ENCODE results near the gene SLC38A11.

Gene SLC38A11

GRCh38 chr2:164903204-164903603, 52.1 kb downstream of the SLC38A11 start:
- H3K36me3 ChIP-seq (replicated peaks): no peaks in the 10 kb centered on the region
- H3K4me3 ChIP-seq (ENCODE audit: low read depth, low read length): no peak overlapping the region
- H3K27ac ChIP-seq: no peak overlapping the region
- TF ChIP-seq CTCF (IDR thresholded peaks at IDR 0.05; ENCODE audit: low read depth, low read length, missing control alignments): no peak
- in situ Hi-C loops (cut with HindIII; ENCODE audit: low pct_ligation_motif_present, low sequenced_read_pairs): no loop called here
- H3K27me3 ChIP-seq (replicated peaks): no peaks in the 10 kb centered on the region
- DNase-seq: peak; percentile 72

GRCh38 chr2:164899121-164899520, 56.2 kb downstream of the SLC38A11 start:
- in situ Hi-C loops (cut with HindIII; ENCODE audit: low pct_ligation_motif_present, low sequenced_read_pairs): no loop called here
- no peak for DNase-seq
- no peak overlapping the region for H3K4me3 ChIP-seq (ENCODE audit: low read depth, low read length)
- no peaks in the 10 kb centered on the region for H3K27me3 ChIP-seq (replicated peaks)
- TF ChIP-seq CTCF (IDR thresholded peaks at IDR 0.05; ENCODE audit: low read depth, low read length, missing control alignments): no peak
- no peaks in the 10 kb centered on the region for H3K36me3 ChIP-seq (replicated peaks)
- peak overlapping the region; percentile 90 for H3K27ac ChIP-seq

GRCh38 chr2:164898475-164898874, 56.9 kb downstream of the SLC38A11 start:
- DNase-seq: peak; percentile 97
- no peak for TF ChIP-seq CTCF (IDR thresholded peaks at IDR 0.05; ENCODE audit: low read depth, low read length, missing control alignments)
- no peak overlapping the region for H3K4me3 ChIP-seq (ENCODE audit: low read depth, low read length)
- peak overlapping the region; percentile 90 for H3K27ac ChIP-seq
- in situ Hi-C loops (cut with HindIII; ENCODE audit: low pct_ligation_motif_present, low sequenced_read_pairs): no loop called here
- no peaks in the 10 kb centered on the region for H3K36me3 ChIP-seq (replicated peaks)
- no peaks in the 10 kb centered on the region for H3K27me3 ChIP-seq (replicated peaks)

GRCh38 chr2:164897469-164898260, 57.7 kb downstream of the SLC38A11 start:
- no peak for TF ChIP-seq CTCF (IDR thresholded peaks at IDR 0.05; ENCODE audit: low read depth, low read length, missing control alignments)
- DNase-seq: no peak
- no peak overlapping the region for H3K4me3 ChIP-seq (ENCODE audit: low read depth, low read length)
- H3K27me3 ChIP-seq (replicated peaks): no peaks in the 10 kb centered on the region
- in situ Hi-C loops (cut with HindIII; ENCODE audit: low pct_ligation_motif_present, low sequenced_read_pairs): no loop called here
- H3K27ac ChIP-seq: peak overlapping the region; percentile 90
- H3K36me3 ChIP-seq (replicated peaks): no peaks in the 10 kb centered on the region

GRCh38 chr2:164896634-164897355, 58.5 kb downstream of the SLC38A11 start:
- Histone ChIP-seq H3K4me3 (ENCODE audit: low read depth, low read length) (no peak overlapping the region), H3K36me3 (replicated peaks) (no peaks in the 10 kb centered on the region), H3K27me3 (replicated peaks) (no peaks in the 10 kb centered on the region), H3K27ac (peak overlapping the region; percentile 90)
- in situ Hi-C loops (cut with HindIII; ENCODE audit: low pct_ligation_motif_present, low sequenced_read_pairs): no loop called here
- TF ChIP-seq CTCF (IDR thresholded peaks at IDR 0.05; ENCODE audit: low read depth, low read length, missing control alignments): no peak
- peak; percentile 79 for DNase-seq
